ENCODE measurements around the gene KRTAP10-3. TPM values are rescaled to one million over a fixed set of nuclear protein-coding genes. Genes with fewer than 3 reads are reported as not detected.

The KRTAP10-3 gene
- polyA plus RNA-seq, 1 donor from 2014 or later, result not detected

GRCh38 chr21:44516828-44517174, 41.8 kb downstream of the KRTAP10-3 start:
- H3K9me3 Mint-ChIP-seq, result no peaks in the 10 kb centered on the region
- H3K4me1 Mint-ChIP-seq, result no peaks in the 10 kb centered on the region
- H3K27me3 Mint-ChIP-seq, result peaks cover 4% of the 10 kb centered on the region
- H3K4me3 Mint-ChIP-seq, result no peak overlapping the region
- peaks cover 2% of the 10 kb centered on the region for H3K36me3 Mint-ChIP-seq
- H3K27ac Mint-ChIP-seq, result no peak overlapping the region

- no peak overlapping the region for H3K27ac Mint-ChIP-seq
- peaks cover 2% of the 10 kb centered on the region for H3K36me3 Mint-ChIP-seq
- H3K9me3 Mint-ChIP-seq, result no peaks in the 10 kb centered on the region
- H3K4me1 Mint-ChIP-seq, result no peaks in the 10 kb centered on the region
- H3K27me3 Mint-ChIP-seq, result peaks cover 6% of the 10 kb centered on the region
- H3K4me3 Mint-ChIP-seq, result no peak overlapping the region
Observed at GRCh38 chr21:44516342-44516741, 42.3 kb downstream of the KRTAP10-3 start.

- Mint-ChIP-seq H3K9me3 (no peaks in the 10 kb centered on the region), H3K4me3 (no peak overlapping the region), H3K27ac (no peak overlapping the region), H3K27me3 (peaks cover 6% of the 10 kb centered on the region), H3K36me3 (peaks cover 2% of the 10 kb centered on the region), H3K4me1 (no peaks in the 10 kb centered on the region)
Observed at GRCh38 chr21:44515359-44516165, 43.0 kb downstream of the KRTAP10-3 start.

GRCh38 chr21:44514746-44515358, 43.7 kb downstream of the KRTAP10-3 start:
- H3K4me1 Mint-ChIP-seq, result peaks cover 0 to under 1% (median 0%) of the 10 kb centered on the region in 3 donors
- no peaks in the 10 kb centered on the region for H3K9me3 Mint-ChIP-seq
- H3K36me3 Mint-ChIP-seq, result peaks cover 2% of the 10 kb centered on the region
- peak overlapping the region in 1 of 3 donors; percentile 39 for H3K27ac Mint-ChIP-seq
- no peak overlapping the region for H3K4me3 Mint-ChIP-seq
- H3K27me3 Mint-ChIP-seq, result peaks cover 6% of the 10 kb centered on the region

- Mint-ChIP-seq H3K9me3 (no peaks in the 10 kb centered on the region), H3K27ac (no peak overlapping the region), H3K36me3 (peaks cover 2% of the 10 kb centered on the region), H3K27me3 (peaks cover 8% of the 10 kb centered on the region), H3K4me3 (no peak overlapping the region), H3K4me1 (peaks cover 0 to 3% (median 0%) of the 10 kb centered on the region in 3 donors)
Observed at GRCh38 chr21:44514218-44514520, 44.4 kb downstream of the KRTAP10-3 start.

GRCh38 chr21:44513389-44514217, 45.0 kb downstream of the KRTAP10-3 start:
- peaks cover 2% of the 10 kb centered on the region for H3K36me3 Mint-ChIP-seq
- H3K9me3 Mint-ChIP-seq, result no peaks in the 10 kb centered on the region
- H3K27me3 Mint-ChIP-seq, result peaks cover 7% of the 10 kb centered on the region
- peaks cover 0 to 3% (median 0%) of the 10 kb centered on the region in 3 donors for H3K4me1 Mint-ChIP-seq
- H3K27ac Mint-ChIP-seq, result no peak overlapping the region
- H3K4me3 Mint-ChIP-seq, result no peak overlapping the region

GRCh38 chr21:44512496-44513388, 45.9 kb downstream of the KRTAP10-3 start:
- Mint-ChIP-seq H3K27me3 (peaks cover 6% of the 10 kb centered on the region), H3K27ac (peak overlapping the region in 1 of 3 donors; percentile 39), H3K4me1 (peaks cover 0 to 3% (median 0%) of the 10 kb centered on the region in 3 donors), H3K36me3 (peaks cover under 1% of the 10 kb centered on the region), H3K4me3 (no peak overlapping the region), H3K9me3 (no peaks in the 10 kb centered on the region)

- Mint-ChIP-seq H3K4me3 (no peak overlapping the region), H3K27ac (no peak overlapping the region), H3K9me3 (no peaks in the 10 kb centered on the region), H3K27me3 (peaks cover 6% of the 10 kb centered on the region), H3K4me1 (peaks cover 0 to 3% (median 0%) of the 10 kb centered on the region in 3 donors), H3K36me3 (no peaks in the 10 kb centered on the region)
Observed at GRCh38 chr21:44511938-44512275, 46.7 kb downstream of the KRTAP10-3 start.

GRCh38 chr21:44511219-44511937, 47.2 kb downstream of the KRTAP10-3 start:
- Mint-ChIP-seq H3K27me3 (peaks cover 6% of the 10 kb centered on the region), H3K9me3 (no peaks in the 10 kb centered on the region), H3K4me3 (peak overlapping the region in 1 of 4 donors; percentile 71), H3K4me1 (peaks cover 0 to 3% (median 0%) of the 10 kb centered on the region in 3 donors), H3K36me3 (no peaks in the 10 kb centered on the region), H3K27ac (no peak overlapping the region)

- no peak overlapping the region for H3K4me3 Mint-ChIP-seq
- H3K27me3 Mint-ChIP-seq, result peaks cover 6% of the 10 kb centered on the region
- no peak overlapping the region for H3K27ac Mint-ChIP-seq
- H3K4me1 Mint-ChIP-seq, result peaks cover 0 to 3% (median 0%) of the 10 kb centered on the region in 3 donors
- H3K36me3 Mint-ChIP-seq, result no peaks in the 10 kb centered on the region
- H3K9me3 Mint-ChIP-seq, result no peaks in the 10 kb centered on the region
Observed at GRCh38 chr21:44510508-44511218, 47.9 kb downstream of the KRTAP10-3 start.

GRCh38 chr21:44510109-44510507, 48.5 kb downstream of the KRTAP10-3 start:
- Mint-ChIP-seq H3K9me3 (no peaks in the 10 kb centered on the region), H3K27me3 (peaks cover 6% of the 10 kb centered on the region), H3K4me3 (no peak overlapping the region), H3K27ac (no peak overlapping the region), H3K4me1 (peaks cover 0 to 3% (median 0%) of the 10 kb centered on the region in 3 donors), H3K36me3 (no peaks in the 10 kb centered on the region)

GRCh38 chr21:44509539-44509938, 49.1 kb downstream of the KRTAP10-3 start:
- H3K27me3 Mint-ChIP-seq, result peaks cover 6% of the 10 kb centered on the region
- H3K4me1 Mint-ChIP-seq, result peaks cover 0 to 3% (median 0%) of the 10 kb centered on the region in 3 donors
- peak overlapping the region in 1 of 4 donors; percentile 39 for H3K4me3 Mint-ChIP-seq
- no peaks in the 10 kb centered on the region for H3K9me3 Mint-ChIP-seq
- H3K27ac Mint-ChIP-seq, result no peak overlapping the region
- H3K36me3 Mint-ChIP-seq, result no peaks in the 10 kb centered on the region

- Mint-ChIP-seq H3K4me1 (peaks cover 0 to 3% (median 0%) of the 10 kb centered on the region in 3 donors), H3K27ac (no peak overlapping the region), H3K4me3 (no peak overlapping the region), H3K27me3 (peaks cover 6% of the 10 kb centered on the region), H3K9me3 (no peaks in the 10 kb centered on the region), H3K36me3 (no peaks in the 10 kb centered on the region)
Observed at GRCh38 chr21:44508711-44509445, 49.7 kb downstream of the KRTAP10-3 start.
